DMS 273 (cell line): ENCODE measurements around the gene FRMPD1.
A peak's percentile ranks its signal among the peaks of the same experiment; 100 is the strongest.

Source experiments
- DNase-seq: peaks from one replicate; lab custom pipeline; 2025; ENCODE audit not compliant: unreplicated experiment; lab: John Stamatoyannopoulos, UW

The FRMPD1 gene

DNA sequence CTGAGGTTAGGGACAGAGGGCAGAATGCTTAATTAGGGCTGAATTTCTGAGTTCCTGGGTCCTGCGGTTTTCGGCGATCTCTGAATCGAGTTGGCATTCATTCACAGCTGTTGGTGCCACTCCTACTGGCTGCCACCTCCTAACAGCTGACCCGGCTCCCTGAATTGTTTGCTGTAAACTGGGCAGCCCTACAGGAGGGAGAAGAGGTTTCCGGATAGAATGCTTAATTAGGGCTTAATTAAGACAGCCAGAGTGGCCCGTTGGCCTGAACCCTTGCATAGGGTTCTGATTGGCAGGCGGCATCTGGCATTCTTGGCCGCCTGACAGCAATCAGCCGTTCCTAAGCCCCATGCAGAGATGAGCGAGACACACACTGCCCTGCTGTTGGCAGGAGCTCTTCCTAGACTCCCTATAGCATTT is 25.7 kb downstream of the FRMPD1 start:
- peak; percentile 97 for DNase-seq

GRCh38 chr9:37677435-37677834 is 26.7 kb downstream of the FRMPD1 start:
- DNase-seq = no peak

DNA sequence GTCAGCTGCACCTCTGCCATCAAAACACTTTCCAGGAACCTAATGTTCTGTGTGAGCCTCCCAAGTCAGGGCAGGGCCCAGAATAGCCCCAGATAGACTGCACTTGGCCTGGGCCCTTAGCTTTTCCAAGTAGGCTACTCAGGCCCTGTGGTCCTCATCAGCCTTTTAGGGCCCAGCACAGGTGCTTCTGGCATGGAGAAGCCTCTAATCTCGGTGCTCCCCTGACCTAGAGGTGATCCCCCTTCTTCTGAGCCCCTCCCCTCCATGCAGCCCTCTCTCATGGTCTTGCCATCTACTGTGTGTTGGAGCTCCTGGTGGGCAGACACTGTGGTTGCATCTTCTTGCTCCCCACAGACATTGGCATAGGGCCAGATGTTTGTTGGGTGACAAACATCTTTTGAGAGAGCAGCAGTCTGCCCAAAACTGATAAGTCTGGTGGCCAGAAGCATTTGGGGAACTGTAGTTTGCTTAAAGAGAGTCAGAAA is 28.1 kb downstream of the FRMPD1 start:
- peak; percentile 51 for DNase-seq

GRCh38 chr9:37679649-37680402 is 29.1 kb downstream of the FRMPD1 start:
- DNase-seq = peak; percentile 30

- DNase-seq = no peak
Observed at GRCh38 chr9:37682951-37683350, 32.2 kb downstream of the FRMPD1 start.

- DNase-seq = no peak
Observed at GRCh38 chr9:37683531-37684371, 33.0 kb downstream of the FRMPD1 start.

DNA sequence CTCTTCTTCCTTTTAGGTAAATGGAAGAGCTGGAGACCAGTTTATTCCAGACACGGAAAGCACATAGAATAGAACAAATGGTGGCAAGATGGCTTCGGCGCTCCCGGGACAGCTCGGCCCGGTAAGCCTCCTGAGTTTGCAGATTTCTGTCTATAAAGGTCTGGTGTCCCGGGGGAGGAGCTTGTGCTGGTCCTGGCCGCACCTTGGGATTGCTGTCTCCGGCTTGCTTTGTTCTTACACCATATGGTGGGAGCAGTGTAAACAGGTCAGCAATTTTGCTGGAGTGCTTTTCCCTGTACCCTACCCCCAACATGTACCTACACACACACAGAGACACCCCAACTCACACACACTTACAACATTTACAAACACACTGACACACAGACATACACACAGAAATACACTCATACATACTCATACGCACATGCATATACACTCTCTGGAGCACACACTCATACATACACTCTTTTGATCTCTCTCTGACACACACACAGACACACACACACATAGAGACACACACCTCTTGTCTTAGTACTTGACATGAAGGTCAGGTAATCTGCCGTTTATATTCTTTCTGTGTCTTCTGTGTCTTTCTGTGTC is 42.0 kb downstream of the FRMPD1 start:
- DNase-seq = peak; percentile 46

GRCh38 chr9:37693260-37693659 is 42.5 kb downstream of the FRMPD1 start:
- peak; percentile 75 for DNase-seq

DNA sequence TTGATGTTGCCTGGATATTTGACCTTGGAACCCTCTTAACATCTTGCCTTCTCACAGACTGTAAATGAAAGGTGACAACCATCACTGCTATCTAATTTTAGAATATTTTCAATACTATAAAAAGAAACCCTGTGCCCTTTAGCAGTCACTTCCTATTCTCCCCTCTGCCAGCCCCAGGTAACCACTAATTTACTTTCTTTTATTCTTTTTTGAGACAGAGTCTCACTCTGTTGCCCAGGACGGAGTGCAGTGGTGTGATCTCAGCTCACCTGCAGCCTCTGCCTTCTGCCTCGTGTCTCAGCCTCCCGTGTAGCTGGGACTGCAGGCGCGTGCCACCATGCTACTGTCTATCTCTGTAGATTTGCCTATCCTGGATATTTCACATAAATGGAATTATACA is 43.6 kb downstream of the FRMPD1 start:
- DNase-seq = no peak

GRCh38 chr9:37696528-37696927 is 45.8 kb downstream of the FRMPD1 start:
- no peak for DNase-seq

- DNase-seq = no peak
Observed at GRCh38 chr9:37700131-37700530, 49.4 kb downstream of the FRMPD1 start.

GRCh38 chr9:37700900-37701299 is 50.1 kb downstream of the FRMPD1 start:
- DNase-seq = no peak

DNA sequence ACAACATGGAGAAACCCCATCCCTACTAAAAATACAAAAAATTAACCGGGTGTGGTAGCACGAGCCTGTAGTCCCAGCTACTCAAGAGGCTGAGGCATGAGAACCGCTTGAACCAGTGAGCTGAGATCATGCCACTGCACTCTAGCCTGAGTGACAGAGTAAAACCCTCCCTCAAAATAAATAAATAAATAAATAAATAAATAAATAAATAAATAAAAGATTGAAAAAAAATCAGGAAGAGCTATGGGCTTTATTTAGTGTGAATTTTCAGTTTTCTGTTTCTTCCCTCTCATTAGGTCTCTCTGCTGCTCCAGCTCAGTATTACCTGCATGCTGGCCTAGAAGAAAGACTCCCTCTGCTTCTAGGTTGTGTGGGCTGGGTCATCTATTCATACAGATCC is 55.0 kb downstream of the FRMPD1 start:
- no peak for DNase-seq

DNA sequence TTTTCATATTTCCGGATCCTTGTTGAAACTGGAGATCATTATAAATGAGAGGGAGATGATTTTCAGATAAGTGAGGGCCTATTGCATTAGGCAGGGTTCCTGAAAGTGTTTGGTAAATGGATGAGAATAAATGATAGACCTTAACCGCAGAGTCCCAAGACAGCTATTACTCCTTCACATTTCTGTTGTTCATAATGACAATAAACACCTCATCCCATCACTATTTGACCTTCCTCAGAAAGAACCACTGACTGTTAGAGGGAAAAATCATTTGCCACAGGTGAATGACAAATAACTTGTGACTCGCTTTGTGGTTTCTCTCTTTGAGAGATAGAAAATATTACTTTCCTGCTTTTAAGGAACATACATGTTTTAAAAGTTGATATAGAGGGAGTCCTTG is 55.5 kb downstream of the FRMPD1 start:
- no peak for DNase-seq

DNA sequence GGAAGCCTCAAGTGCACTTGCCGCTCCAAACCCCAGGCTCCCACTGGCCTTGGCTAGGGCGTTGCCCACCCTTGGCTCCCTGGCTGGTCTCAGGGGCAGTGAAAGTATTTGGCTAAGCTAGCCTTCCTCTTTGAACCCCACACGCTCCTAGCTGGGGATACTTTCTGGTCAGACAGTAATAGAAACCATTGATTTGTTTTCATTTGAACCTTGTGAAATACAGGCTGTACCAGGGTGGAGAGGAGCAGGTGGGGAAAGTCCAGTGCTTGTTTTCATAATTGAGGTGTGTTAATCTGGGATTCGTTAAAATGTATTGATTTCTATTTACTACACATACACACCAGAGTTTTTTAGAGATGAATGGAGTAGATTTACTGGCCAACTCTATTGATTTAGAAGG is 57.0 kb downstream of the FRMPD1 start:
- DNase-seq = no peak

GRCh38 chr9:37710046-37710445 is 59.3 kb downstream of the FRMPD1 start:
- no peak for DNase-seq

DNA sequence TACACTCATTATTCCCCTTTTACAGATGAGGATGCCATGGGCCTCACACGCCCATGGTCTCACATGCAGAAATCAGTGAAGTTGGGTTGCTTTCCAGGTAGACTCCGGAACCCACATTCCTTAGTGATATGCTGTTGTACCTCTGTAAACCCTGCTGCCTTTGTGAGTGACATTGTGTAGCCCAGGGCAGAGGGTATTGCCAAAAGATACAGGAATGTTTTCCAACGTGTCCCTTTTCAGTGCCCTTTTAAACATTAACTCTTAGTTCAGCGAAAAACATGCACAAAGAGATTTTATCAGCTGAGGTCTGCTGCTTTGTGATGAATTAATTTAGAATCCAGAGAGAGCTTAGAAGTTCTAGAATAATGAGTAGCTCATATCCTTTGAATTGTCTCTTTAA is 64.5 kb downstream of the FRMPD1 start:
- DNase-seq = no peak

GRCh38 chr9:37715991-37716505 is 65.3 kb downstream of the FRMPD1 start:
- DNase-seq = no peak

GRCh38 chr9:37719526-37719925 is 68.8 kb downstream of the FRMPD1 start:
- DNase-seq = no peak

DNA sequence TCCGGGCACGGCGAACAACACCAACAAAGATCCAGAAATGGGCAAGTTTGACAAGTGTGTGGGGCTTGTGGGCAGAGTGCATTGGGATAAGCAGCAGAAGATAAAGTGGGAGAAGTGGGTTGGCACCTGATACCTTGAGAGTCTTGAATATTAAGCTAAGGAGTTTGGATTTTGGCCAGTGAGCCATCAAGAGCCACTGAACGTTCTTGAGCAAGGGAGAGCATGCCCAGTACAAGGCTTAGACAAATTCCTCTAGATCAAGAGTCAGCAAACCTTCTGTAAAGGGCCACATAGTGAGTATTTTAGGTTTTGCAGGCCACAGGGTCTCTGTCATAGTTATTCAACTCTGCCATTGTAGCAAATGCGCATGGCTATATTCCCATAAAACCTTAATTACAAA is 76.3 kb downstream of the FRMPD1 start:
- peak; percentile 41 for DNase-seq

- DNase-seq = no peak
Observed at GRCh38 chr9:37729499-37729898, 78.7 kb downstream of the FRMPD1 start.

DNA sequence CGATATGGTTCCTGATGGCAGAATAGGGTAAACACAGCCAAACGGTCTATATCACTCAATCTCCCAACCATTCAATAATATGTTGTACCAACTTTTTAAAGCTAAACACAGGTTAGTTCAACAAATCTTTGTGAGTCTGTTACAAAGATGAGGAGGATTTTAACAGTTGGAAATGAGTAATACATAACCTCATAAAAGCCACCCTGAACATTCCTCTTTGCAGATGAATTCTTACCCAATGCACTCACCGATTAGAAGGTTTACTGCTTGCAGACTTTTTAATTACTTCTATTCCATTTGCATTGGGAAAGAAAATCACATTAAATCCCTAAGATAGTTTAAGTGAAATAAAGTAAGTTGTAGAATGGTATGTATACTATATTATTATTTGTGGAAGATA is 79.5 kb downstream of the FRMPD1 start:
- no peak for DNase-seq
